HG02642 (cell line): ENCODE data around the gene CACNA2D3.

Source experiments
- ATAC-seq: cut with Tn5 transposase; IDR thresholded peaks from one replicate; pipeline ENCODE4 v1.9.1; 2021; ENCODE audit warnings: mild to moderate bottlenecking; ENCODE audit not compliant: unreplicated experiment, poor library complexity

Gene CACNA2D3

DNA sequence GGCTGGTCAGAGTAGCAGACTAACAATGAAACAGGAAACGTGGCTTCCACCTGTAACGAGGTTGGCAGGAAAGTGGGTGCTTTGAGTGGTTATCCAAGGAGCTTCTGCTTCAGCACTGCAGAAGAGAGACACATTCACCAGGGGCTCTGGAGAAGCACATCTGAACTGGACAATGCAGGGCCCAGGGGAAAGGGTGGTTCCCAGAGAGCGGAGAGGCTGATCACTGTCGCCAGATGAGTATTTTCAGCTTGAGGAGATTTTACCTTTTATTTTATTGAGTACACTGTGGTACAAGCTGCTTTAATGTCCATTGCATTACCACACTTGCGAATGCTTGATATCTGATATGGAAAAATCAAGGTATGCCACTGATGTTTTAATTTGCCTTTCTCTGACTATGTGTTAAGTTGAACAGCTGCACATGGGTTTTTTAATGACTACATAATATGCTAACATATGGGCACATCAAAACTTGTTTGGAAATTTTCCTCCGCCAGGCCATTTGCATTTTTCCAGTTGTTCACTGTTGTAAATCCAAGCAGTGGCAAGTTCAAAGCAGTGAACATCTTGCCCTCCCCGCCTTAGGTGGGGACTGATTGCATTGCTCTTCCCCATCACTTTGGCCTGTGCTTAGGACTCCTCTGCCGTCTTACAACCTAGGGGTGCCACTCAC is 753.4 kb downstream of the CACNA2D3 start:
- ATAC-seq: no peak

DNA sequence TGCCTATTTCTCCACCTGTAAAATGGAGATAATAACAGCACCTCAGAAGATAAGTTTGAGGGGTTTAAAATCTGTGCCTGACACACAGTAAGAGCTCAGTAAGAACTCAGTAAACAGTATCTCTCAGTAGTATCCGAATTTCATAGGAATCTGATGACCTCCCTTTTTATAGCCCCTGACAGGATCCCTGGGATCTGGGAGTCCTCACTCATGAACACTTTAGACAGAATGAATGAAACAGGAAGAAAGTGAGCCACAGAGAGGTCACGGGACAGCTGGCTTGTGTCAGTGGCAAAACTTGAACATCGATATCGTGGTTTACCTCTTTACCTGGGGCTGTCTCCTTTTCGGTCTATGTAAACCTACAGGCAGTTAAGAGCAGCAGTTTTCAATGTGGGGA is 754.3 kb downstream of the CACNA2D3 start:
- no peak for ATAC-seq

DNA sequence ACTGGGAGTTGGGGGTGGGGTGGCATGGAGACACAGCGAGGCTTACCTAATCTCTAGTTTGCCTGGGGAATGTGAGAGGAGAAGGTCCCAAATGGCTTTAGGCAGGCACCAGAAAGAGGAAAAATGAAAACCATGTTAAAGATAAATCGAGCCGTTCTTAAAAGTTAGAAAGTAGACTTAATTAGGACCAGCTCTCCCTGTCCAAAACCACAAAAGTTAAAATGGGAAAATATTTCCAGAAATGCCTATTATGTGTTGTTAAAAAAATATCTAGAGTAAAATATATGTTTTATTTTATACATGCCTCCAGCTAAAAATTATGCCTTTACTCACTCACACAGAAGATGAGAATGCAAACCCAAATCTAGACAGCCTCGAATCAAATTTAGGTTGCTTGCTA is 755.4 kb downstream of the CACNA2D3 start:
- no peak for ATAC-seq

DNA sequence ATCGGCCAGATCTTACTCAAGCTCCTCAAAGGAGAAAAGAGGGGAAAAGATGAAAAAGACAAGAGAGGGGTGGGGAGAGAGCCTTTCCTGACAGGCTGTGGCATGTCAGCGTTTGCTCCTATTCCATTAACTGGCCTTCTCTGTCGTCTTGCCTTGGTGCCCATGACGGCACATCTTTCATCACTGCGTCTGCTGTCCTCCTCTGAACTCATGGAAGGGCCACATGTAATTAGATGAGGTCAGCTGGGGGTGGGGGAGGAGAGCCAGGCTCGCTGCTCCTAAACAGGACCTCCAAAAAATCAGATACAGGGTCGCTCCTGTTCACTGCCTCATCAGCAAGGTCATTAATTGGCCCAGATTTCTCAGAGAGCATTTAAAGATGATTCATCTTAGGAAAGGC is 755.8 kb downstream of the CACNA2D3 start:
- ATAC-seq: no peak

DNA sequence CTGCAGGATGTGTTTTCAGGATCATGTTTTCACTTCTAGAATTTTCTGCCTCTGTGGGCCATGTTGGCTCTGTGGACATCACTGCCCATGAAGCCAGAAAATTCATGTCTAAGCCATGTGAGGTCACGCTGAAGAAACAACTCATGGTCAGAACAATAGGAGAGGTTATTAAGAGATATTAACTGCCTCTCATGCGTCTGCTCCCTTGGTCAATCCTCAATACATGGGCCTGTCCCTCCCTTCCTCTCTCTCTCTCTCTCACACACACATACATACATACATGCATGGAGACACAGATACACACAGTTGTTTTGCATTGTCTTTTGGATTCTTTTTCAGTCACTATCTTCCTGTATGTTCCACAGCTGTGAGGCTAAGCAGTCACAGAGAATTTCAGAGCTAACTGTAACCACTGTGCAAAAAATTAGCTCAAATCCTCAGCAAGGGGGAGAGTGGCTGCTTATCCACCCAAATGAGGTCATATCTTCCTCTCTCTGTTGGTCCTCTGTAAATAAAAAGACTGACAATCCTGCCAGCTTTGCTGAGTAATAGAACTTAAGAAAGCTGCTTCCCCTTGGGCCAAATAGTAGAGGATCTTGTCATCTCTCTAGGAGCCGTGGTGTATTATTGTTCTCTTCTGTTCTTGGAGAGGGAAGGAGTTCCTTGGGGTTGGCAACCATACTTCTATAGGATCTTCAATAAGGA is 759.9 kb downstream of the CACNA2D3 start:
- no peak for ATAC-seq

DNA sequence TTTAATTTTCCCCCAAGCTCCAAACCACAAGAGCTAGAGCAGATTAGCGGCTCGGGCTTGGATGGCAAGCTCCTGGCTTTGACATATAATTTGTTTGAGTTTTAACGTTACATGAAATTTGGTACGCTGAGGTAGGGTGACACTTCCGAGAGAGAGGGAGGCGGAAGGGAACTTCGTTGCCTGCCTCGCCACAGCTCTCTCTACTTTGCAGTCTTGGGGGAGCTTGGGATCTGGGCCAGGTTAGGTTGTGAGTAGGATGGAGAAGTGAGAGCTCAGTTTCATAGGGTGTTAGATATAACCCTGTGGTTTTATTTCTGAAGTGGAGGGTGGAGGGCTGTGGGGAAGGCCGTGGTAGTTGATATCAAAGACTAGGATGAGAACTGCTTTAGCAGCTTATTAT is 765.8 kb downstream of the CACNA2D3 start:
- ATAC-seq: no peak

DNA sequence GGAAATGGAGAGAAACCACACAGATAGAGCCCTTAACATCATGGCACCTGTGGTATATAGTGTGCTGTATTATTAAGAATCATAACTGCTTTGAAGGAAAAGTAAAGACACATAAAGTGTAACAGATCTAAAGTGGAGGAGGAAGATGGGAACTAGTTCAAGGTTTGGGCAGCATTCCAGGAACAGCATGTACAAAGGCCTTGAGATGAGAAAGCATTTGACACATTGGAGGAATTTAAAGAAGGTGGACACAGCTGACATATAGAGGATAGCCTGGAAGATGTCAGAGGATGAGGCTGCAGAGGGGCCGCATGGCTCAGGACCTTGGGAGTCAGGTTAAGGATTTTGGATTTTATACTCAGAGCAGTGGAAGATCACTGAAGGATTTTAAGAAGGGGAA is 766.5 kb downstream of the CACNA2D3 start:
- ATAC-seq: no peak

DNA sequence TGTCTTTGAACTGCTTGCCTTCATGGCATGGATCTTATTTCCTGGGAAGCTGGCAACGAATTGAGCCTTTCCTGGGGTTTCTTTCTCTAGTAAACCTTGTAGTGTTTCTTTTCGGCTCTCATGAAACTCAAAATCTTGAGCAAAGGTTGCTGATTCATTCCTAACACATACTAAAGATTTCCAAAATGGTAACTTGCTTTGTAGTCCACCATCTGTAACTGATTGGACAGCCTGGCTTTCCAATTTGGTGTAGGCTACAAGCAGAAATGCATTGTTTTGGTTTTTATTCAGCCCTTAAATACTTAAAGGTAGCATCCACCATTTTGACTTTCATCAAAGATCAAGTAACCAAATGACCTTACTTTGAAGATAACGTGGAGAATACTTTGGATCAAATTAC is 767.4 kb downstream of the CACNA2D3 start:
- no peak for ATAC-seq

DNA sequence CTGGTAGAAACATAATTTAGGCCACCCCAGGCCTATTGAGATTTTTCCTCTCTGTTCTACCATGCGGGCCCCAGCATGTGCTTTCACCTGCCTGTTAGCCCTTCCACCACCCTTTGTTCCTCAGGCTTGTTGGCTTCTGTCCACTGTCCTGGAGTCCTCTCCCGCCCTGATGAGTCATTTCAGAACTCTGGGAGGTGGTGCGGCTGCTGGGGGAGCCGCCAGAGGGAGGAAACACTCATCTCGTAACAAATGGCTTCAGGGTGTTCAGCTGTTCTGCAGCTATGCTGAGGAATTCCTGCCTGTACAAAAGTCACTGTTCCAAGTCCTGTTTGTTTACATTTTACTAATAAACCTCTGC is 769.2 kb downstream of the CACNA2D3 start:
- no peak for ATAC-seq

DNA sequence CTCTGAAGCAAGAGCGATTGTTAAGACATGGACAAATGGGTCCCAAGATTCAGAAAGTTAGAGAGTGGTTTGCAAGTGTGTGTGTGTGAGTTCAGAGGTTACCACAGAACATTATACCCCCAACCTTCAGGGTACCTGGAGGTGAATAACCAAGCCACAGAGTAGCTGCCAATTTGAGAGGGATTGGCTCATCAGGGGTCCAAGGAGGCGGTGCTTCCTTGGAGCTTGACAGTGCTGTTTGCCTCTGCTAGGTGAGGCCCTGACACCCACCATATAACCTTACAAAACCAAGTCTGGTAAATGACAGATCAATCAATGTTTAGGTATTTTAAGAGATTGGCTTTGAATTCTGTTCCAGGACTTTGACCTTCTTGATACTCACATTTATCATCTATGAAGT is 769.8 kb downstream of the CACNA2D3 start:
- ATAC-seq: no peak

DNA sequence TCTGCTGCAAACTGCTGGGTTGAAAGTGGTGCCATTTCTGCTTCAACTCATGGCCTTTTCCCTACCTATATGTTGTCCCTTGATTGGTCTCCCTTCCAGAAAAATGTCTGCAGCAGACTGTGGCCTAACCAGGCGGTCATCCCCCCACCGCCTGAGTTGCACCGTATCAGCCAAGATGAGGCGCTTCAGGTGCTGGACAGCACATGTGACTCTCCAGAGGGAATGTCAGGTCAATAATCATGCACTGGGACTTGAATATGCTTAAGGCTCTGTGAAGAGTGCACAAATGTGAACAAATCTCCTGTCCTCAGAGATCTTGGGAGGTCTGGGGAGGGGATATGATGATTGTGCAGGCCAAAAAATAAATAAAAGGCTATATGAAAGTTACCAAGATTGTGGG is 773.3 kb downstream of the CACNA2D3 start:
- ATAC-seq: no peak

DNA sequence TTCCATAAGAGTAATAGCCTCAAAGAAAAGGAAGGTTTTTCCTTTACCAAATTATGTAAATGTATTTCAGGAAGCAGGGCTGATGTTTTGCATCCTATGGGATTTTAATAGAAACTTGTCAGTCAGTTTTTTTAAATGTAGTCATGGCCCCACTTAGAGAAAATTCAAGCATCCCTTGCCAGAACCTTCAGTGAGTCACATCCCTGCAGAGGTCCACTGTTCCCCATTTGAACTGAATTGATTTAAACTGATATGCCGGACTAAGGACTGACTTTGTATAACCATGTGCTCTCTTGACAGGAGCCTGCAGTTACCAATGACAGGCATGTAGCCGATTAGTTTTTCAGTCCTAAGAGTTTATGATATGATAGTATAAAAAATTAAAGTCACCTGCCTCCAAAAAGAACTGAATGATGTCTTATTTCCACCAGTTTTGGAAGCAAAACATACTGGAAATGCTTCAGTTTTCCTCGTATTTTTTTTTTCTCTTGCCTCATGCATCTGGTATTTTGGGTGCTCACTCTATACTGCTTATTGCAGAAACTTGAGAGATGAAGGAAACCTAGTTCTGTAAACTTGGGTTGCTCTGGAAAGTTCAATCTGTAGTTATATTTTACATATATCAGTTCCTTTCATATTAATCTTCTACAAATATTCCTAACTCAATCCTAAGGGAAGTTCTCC is 774.8 kb downstream of the CACNA2D3 start:
- ATAC-seq: no peak

DNA sequence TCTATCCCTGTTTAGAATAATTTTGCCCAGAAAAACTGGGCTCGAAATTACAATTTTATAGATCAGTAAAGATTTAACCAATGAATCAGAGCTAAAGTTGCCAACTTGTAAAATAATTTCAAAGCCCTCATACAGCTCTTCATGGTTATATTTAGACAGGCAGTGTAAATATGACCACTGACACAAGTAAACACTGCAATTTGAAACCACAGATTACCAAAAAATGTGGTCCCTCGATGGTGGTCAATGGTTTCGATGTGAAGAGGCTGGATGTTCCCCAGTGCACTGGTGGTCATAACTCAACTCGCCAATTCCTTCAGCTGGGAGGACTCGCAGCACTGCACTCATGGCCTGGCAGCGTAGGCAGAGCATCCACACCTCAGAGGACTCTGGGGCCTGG is 776.9 kb downstream of the CACNA2D3 start:
- no peak for ATAC-seq

DNA sequence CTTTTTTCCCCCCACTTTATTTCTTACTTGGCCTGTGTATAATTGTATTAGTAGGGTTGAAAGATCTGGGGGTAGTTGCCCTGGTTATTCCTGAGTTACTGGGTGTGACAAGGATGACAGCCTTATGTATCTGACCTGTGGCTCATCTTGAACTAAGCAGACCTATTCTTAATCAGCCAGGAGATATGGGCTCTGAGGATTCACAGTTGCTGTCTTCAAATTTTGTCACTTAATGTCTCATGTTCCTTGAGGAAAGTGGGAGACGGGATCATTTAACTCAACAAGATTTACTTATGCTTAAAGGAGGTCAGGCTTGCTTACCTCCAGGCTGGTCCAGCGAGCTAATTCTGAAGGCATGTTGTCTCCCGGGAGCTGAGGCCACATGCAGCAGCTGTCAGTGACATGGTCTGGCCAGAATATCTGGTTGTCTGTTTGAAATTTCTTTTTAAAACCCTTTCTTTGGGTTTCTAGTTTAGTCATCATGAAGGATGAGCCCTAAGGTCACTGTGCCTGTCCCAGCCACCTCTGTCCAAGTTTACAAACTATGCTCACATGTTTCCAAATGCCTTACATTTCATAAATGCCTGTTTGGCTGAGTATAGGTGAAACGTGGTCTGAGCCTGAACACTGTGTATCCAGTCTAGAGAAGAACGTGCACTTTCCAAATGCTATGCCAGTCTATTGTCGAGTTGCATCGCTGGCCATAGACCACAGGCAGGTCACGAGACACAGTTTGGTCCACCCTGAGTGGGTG is 778.7 kb downstream of the CACNA2D3 start:
- ATAC-seq: no peak

DNA sequence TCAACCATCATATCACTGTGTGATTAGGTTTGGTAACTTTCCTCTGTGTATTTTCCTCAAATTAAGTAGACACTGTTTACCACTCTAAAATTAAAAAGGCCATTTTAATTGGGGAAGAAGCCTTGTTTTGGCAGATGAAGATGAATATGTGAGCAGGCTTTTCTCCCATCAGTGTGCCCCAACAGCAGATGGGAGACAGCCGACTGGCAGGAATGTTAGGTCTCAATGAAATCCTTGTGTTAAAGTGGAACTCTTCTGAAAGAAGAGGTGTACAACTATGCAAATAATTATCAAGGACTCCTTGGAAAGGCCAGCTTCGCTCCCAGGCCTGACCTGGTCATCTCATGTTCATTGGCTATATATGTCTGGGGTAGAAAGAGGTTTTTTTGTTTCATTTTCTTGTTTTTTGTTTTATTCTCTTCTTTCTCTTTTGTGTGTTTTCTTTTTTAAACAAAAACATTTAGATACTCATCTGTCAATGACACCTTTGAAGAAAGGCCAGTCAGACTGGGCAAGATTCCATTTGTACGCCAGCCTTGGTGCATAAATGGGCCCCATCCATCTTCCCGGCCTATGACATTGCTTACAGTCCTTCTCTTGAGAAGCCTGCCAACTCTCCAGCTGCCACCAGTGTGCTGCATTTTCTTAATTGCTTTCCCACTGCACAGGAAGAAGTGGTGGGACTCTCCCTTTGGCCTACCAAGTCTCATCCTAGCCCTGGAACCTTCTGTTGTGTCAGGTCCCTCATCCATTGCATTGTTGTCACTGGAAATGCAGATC is 779.7 kb downstream of the CACNA2D3 start:
- ATAC-seq: no peak

DNA sequence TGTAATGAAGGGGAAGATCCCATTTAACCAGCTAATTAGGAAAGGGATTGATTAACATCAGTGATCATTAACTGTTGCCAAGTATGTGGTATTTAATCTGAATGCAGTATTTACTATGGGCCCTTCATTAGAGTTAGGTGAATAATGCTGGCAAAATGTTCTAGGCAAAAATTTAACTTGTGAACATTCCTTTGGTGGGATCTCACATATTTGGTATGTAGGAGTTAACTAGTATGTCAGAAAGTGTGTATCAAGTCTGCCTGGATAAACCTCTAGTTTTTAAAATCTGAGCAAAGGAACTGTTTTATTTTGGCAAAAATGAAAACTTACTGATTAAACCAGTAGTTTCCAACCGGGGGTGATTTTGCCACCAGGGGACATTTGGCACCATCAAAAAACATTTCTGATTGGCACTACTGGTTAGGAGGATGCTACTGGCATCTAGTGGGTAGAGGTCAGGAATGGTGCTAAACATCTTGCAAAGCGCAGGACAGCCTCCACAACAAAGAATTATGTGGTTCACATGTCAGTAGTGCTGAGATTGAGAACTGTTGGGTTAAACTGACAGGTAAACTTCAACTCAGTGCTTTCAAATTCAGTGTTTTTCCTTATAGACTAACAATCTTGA is 783.0 kb downstream of the CACNA2D3 start:
- ATAC-seq: no peak

DNA sequence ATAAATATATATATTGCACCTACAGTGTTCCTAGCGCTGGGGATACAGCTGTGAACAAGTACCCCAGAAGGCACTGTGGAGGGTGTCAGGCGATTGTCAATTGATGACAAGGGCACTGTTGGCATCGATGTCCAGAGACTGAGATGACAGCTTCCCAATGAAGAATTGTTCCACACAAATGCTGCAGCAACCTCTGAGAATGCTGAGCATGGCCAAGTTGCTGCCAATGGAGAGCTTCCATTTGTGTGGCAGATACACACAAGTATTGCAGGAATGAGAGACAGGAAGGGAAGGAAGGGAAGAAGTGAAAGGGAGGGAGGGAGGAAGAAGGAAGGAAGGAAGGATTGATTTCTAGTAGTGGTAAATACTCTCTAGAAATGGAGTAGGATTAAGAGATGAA is 783.6 kb downstream of the CACNA2D3 start:
- no peak for ATAC-seq

DNA sequence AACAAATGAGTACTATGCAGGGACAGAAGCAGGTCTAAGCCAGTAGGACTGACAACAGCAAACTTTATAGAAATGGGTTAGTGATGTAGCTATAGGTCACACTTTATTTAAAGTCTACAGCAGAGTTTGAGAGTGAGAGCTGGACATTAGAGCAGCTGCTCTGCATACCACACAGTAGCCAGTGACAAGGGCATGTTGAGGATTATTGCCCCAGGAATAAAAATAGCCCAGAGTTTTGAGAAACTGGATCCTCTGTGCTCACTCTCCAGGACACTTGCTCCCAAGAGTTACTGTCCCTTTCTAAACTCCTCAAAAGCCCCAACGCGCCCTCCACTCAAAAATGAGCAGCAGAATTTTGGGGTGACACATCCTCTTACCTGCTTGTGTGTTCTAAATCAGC is 784.4 kb downstream of the CACNA2D3 start:
- no peak for ATAC-seq

DNA sequence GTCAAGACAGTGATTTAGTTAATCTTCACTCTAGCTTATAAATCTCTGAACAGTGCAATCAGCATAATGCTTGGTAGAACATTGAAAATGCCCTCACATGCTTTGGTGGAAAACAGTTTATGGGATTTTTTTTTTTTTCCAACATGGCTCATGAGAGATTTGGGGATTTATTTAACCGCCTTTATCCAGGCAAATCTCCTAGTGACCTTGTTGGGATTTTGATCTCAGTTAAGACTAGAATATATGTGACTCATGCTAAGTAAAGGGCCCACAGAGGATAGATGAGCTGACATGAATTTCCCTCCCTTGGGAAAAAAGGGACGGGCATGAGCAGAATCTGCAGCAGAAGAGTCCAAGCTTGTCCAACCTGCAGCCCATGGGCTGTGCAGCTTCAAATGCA is 786.8 kb downstream of the CACNA2D3 start:
- no peak for ATAC-seq

DNA sequence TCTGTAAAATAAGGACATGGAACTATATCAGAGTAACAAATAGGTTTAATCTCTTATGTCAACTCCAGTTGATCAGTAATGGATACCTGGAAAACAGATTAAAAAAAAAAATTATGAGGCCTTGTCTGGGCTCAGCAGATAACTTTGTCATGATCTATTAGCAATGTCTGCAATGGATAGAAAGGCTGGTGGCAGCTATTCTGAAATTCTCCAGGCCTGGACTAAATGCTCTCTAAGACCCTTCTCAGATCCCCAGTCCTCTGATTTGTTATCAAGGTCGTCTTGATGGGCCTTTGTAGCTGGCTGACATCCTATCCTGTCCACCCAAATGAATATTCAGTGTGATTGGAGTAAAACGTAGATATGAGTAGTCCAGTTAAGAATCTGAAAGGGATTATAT is 791.8 kb downstream of the CACNA2D3 start:
- no peak for ATAC-seq
